HepG2 (cell line): ENCODE results near the gene AKNA. TPM values are rescaled to one million over a fixed set of nuclear protein-coding genes. Genes with fewer than 3 reads are reported as not detected.
A peak's percentile ranks its signal among the peaks of the same experiment; 100 is the strongest.

ENCODE experiments used
- ATAC-seq: fragments of 200-7000 bp; cut with Tn5 transposase; 3 replicates; pipeline ENCODE4 v1.9.1; 2020; ENCODE audit warnings: mild to moderate bottlenecking, moderate library complexity
- BruUV-seq: library from RNA; stranded (reverse); fragments of 400-500 nt; replicated peaks from 2 replicates; lab custom pipeline; 2021; lab: Mats Ljungman, UMichigan
- CTCF ChIA-PET: fragments of 300-600 bp; formaldehyde crosslinking; extraction: SDS; loops from one replicate; lab custom pipeline; 2021; ENCODE audit warnings: low total read pairs, inconsistent platforms, low intra/inter-chr PET ratio; lab: Yijun Ruan, JAX
- POLR2A ChIA-PET: fragments of 350-600 bp; sonication (Branson Sonifier 250); formaldehyde crosslinking; loops from one replicate; lab custom pipeline; 2020; ENCODE audit warnings: antibody characterized with exemption, inconsistent platforms; lab: Yijun Ruan, JAX
- DNase-seq: peaks from one replicate; pipeline ENCODE4 v3.0.0-alpha.2; 2015; ENCODE audit warnings: low spot score
- FAIRE-seq: peaks from 3 replicates; lab custom pipeline; 2011; peaks lifted over from hg19 to GRCh38; lab: Jason Lieb, UNC
- H2AFZ ChIP-seq: one replicate; pipeline ENCODE4 v1.6.1; 2011; ENCODE audit warnings: low read length, inconsistent platforms
- H3K27ac ChIP-seq: fragments of 300-600 bp; 3 replicates; pipeline ENCODE4 v1.8.0; 2011; ENCODE audit warnings: mixed run types, mild to moderate bottlenecking, mixed read lengths, low read length, inconsistent platforms; ENCODE audit not compliant: insufficient read depth; ENCODE audit errors: extremely low read length
- H3K27me3 ChIP-seq, 2 experiments: fragments of 200-600 bp in 1 of 2; 2 replicates in 1 of 2; 3 replicates in 1 of 2; pipeline versions ENCODE4 v1.6.0 to v1.8.0; 2011; ENCODE audit warnings: low read length in 2 of 2, mild to moderate bottlenecking in 2 of 2, moderate library complexity in 2 of 2, inconsistent platforms in 1 of 2; ENCODE audit not compliant: insufficient read depth in 2 of 2, control insufficient read depth in 1 of 2
- H3K36me3 ChIP-seq, 2 experiments: fragments of 200-600 bp in 1 of 2; replicated peaks in 1 of 2; 2 replicates in 1 of 2; 3 replicates in 1 of 2; pipeline versions ENCODE4 v1.5.1 to v1.8.0; 2011; ENCODE audit warnings: low read length in 2 of 2, inconsistent platforms in 1 of 2; ENCODE audit not compliant: insufficient read depth in 2 of 2, control insufficient read depth in 1 of 2
- H3K4me1 ChIP-seq: 2 replicates; pipeline ENCODE4 v1.5.1; 2012; ENCODE audit warnings: low read length, inconsistent platforms; ENCODE audit not compliant: insufficient read depth
- H3K4me2 ChIP-seq: 2 replicates; pipeline ENCODE4 v1.6.0; 2011; ENCODE audit warnings: low read depth, low read length, inconsistent platforms
- H3K4me3 ChIP-seq, 3 experiments: fragments of 200-600 bp in 1 of 3; sonication (generic), shearing (Covaris generic) in 1 of 3; replicated peaks in 1 of 3; 2 replicates each; pipeline ENCODE4 v1.5.1; 2011 to 2016; ENCODE audit warnings: low read length in 3 of 3, inconsistent platforms in 2 of 3, low read depth in 2 of 3, mild to moderate bottlenecking in 2 of 3, control low read depth in 1 of 3, mixed read lengths in 1 of 3; ENCODE audit not compliant: insufficient read depth in 1 of 3
- H3K79me2 ChIP-seq: one replicate; pipeline ENCODE4 v1.6.1; 2011; ENCODE audit warnings: low read length, inconsistent platforms; ENCODE audit not compliant: insufficient read depth
- H3K9ac ChIP-seq: 2 replicates; pipeline ENCODE4 v1.6.0; 2011; ENCODE audit warnings: mild to moderate bottlenecking, low read depth, low read length, inconsistent platforms; ENCODE audit not compliant: insufficient read depth
- H3K9me3 ChIP-seq: 2 replicates; pipeline ENCODE4 v1.5.1; 2012; ENCODE audit warnings: mild to moderate bottlenecking, low read length
- H4K20me1 ChIP-seq: 2 replicates; pipeline ENCODE4 v1.6.0; 2011; ENCODE audit warnings: inconsistent platforms, mild to moderate bottlenecking, low read length, moderate library complexity; ENCODE audit not compliant: insufficient read depth
- ATF4 ChIP-seq, 2 experiments: fragments of 450-650 bp in 1 of 2; sonication (generic) in 1 of 2; formaldehyde crosslinking; IDR thresholded peaks; 2 replicates each; pipeline versions ENCODE4 v1.5.0 to v1.8.0; 2020 to 2022; ENCODE audit warnings: mild to moderate bottlenecking in 1 of 2, missing genetic modification reagents in 1 of 2
- FOSL2 ChIP-seq: sonication (generic); formaldehyde crosslinking; IDR thresholded peaks from 2 replicates; pipeline ENCODE4 v1.4.0; 2020; ENCODE audit warnings: missing genetic modification reagents
- LBX2 ChIP-seq: sonication (generic); formaldehyde crosslinking; IDR thresholded peaks from 2 replicates; pipeline ENCODE4 v1.5.0; 2020; ENCODE audit warnings: missing genetic modification reagents, mild to moderate bottlenecking, borderline replicate concordance
- ZNF687 ChIP-seq: sonication (generic); formaldehyde crosslinking; IDR thresholded peaks from 2 replicates; pipeline ENCODE4 v1.5.1; 2020; ENCODE audit warnings: mild to moderate bottlenecking, missing genetic modification reagents, moderate library complexity
- WGBS: methylation state at CpG from one replicate; pipeline ENCODE4 v1.1.6; 2017; ENCODE audit warnings: low lambda C conversion rate; 5-methylcytosine and 5-hydroxymethylcytosine counted together
- in situ Hi-C: cut with HindIII; loops from 2 replicates; pipeline ENCODE4 v1.10.0; 2017; ENCODE audit warnings: low pct_unique_long_range_greater_than_20kb; ENCODE audit not compliant: extremely low pct_ligation_motif_present
- intact Hi-C: fragments of 100-400 bp; cut with micrococcal nuclease; formaldehyde crosslinking; loops from one replicate; pipeline ENCODE4 v1.10.0; 2022; ENCODE audit not compliant: unreplicated experiment
- polyA plus RNA-seq, 8 experiments: library from polyadenylated mRNA; depleted of rRNA in 3 of 8; stranded (reverse) in 7 of 8; unstranded in 1 of 8; fragments of >200 nt; fragmentation: Illumina TruSeq in 4 of 8; extraction: Trizol in 4 of 8; gene quantifications; 2 replicates each; pipeline versions ENCODE4 v1.2.1 to v1.2.3, GENCODE V29; 2011 to 2016; ENCODE audit warnings: low read depth in 4 of 8, missing spikeins in 1 of 8, mixed read lengths in 1 of 8; ENCODE audit not compliant: insufficient read depth in 1 of 8
- total RNA-seq, 5 experiments: library from RNA; depleted of rRNA; stranded (reverse); fragments of >200 nt; fragmentation: Illumina TruSeq; extraction: Trizol; gene quantifications; 2 replicates each; pipeline ENCODE4 v1.2.3, GENCODE V29; 2016; ENCODE audit warnings: low read depth in 1 of 5

Gene AKNA
- total and polyA plus RNA-seq, 2 of the 13 experiments (the other 11 are each of a cell fraction or from before 2014, with no cell fraction given), result 3.0 to 3.1 TPM

GRCh38 chr9:114348906-114349482, 38.8 kb downstream of the AKNA start:
- in situ Hi-C loops (no loop called here), intact Hi-C loops (no loop called here)
- CTCF ChIA-PET, result no interaction called here
- H3K4me3 ChIP-seq, result no peak overlapping the region
- ATAC-seq (peak; percentile 70), FAIRE-seq (no peak), DNase-seq (peak; percentile 45)
- H3K9ac ChIP-seq, result no peak overlapping the region
- no peaks in the 10 kb centered on the region for H3K9me3 ChIP-seq
- peaks cover 15% of the 10 kb centered on the region for H3K4me1 ChIP-seq
- no peak overlapping the region for H3K27ac ChIP-seq
- BruUV-seq, result no TSS peak
- POLR2A ChIA-PET, result no interaction called here
- no peak overlapping the region for H2AFZ ChIP-seq
- H3K36me3 ChIP-seq, result peaks cover 12 to 24% of the 10 kb centered on the region in 2 experiments; a peak in 4 of 5 replicates
- H3K27me3 ChIP-seq, result no peaks in the 10 kb centered on the region
- no peaks in the 10 kb centered on the region for H4K20me1 ChIP-seq
- H3K4me2 ChIP-seq, result no peak overlapping the region
- TF ChIP-seq ATF4 (CRISPR knock-in tag; IDR thresholded peaks at IDR 0.05) (0 out of 4 replicates have a peak, but pooled peaks of 1 of the 2 experiments have one; percentile 34), FOSL2 (peak; percentile 69), LBX2 (CRISPR knock-in tag) (no peak), ZNF687 (CRISPR knock-in tag) (peak; percentile 15; the same call in 1 of the 2 replicates)
- H3K79me2 ChIP-seq, result no peaks in the 10 kb centered on the region
- 58% methylated on average over 6 of the region's 9 CpGs for WGBS
